SKM-1 (cell line): ENCODE data around the gene ZNF391.
"Not testable (repeated sequence)": the region's sequence is repeated elsewhere in the genome, so short reads cannot be mapped to it uniquely, and the experiment has no call there.

Experiments
- DNase-seq: peaks from one replicate; lab custom pipeline; 2025; ENCODE audit not compliant: unreplicated experiment; lab: John Stamatoyannopoulos, UW

Gene ZNF391

DNA sequence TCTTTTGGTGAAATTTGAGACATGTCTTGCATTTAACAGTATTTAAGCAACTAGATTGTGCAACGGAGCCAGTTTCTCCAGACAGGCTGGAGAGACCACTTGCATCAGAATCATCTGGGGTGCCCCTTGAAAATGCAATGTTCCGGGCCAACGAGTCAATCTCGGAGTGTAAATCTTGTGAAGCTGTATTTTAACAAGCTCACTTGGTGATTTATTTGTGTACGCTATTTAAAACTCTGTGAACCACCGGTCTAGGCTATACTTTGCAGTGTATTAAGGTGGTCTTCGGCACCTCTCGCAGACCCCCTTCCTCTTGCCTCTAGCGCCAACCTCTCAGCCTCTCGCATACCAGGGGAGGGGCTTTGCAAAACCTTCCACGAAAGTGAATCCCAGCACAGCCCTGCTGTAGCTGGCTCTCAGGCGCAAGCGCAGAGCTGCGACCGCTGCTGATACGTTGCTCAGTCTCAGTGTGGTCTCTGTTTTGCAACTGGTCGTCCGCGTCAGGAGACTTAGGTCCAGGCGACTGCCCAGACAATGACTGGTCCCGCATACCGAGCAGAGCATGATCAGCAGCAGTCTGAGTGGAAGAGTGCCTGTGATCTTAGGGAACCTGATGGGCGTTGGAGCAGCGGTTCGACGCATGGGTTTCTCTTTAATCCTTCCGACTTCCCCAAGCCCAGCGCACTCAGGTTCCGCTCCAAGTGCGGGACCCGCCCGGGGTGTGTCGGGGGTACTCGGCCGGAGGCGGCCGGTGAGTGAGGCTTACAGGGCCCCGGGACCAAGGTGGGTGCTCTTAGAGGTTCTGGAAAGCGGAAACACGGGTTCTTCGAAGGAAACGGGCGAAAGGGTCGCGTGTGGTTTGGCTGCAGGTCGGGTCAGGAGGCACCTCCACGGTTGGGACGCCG is at the start of gene ZNF391:
ZNF391 (plus strand) TSS at position 467 of the 905 bp plus-strand sequence. CDS start 11,612 bp downstream, outside the sequence.
- DNase-seq = peak; percentile 77

DNA sequence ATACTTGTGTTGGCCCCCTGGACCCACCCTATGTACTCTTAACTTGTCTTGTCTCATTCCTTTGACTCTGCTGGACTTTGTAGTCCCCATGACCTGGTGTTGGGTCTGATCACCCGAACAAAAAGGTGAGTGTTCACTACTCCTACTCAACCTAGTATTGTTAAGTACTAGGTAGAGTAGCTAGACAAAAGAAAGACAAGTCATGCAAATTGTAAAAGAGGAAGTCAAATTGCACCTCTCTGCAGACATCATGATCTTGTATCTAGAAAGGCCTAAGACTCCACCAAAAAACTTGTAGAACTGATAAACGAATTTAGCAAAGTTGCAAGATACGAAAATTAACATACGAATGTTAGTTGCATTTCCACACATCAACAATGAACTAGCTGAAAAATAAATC is 35.7 kb upstream of the ZNF391 start:
- no peak for DNase-seq

DNA sequence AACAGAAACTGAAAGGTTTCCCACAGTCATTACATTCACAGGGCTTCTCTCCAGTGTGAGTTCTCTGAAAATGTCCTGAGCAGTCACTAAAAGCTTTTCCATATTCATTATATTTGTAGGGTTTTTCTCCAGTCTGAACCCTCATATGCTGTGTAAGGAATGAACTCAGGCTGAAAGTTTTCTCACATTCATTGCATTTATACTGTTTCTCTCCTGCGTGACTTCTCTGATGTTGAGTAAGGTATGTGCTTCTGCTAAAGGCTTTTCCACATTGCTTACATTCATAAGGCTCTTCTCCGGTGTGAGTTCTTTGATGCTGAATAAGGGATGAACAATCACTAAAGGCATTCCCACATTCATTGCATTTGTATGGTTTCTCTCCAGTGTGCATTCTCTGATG is 29.8 kb upstream of the ZNF391 start:
- DNase-seq = no peak

DNA sequence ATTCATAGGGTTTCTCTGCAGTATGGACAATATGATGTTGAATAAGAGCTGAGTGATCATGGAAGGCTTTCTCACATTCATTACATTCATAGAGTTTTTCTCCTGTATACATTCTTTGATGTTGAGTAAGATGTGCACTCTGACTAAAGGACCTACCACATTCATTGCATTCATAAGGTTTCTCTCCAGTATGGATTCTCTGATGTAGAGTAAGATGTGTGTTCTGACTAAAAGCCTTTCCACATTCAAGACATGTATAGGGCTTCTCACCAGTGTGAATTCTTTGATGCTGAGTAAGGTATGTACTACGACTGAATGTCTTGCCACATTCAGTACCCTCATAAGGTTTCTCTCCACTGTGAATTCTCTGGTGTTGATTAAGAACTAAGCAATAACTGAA is 29.3 kb upstream of the ZNF391 start:
- DNase-seq = no peak

DNA sequence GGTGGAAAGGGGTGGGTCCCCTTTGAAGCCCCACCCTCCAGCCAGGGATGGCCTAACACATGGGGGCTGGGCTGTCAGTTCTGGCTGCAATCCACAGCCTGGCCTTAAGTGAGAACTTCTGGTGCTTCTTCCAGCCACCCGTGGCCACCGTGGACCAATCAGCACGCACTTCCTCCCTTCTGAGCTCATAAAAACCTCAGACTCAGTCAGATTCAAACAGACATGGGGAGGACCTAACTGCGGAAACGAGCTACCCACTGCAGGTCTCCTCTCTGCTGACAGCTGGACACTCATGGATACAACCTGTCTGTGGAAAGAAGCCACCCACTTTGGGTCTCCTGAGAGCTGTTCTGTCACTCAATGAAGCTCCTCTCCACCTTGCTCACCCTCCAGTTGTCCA is 20.4 kb upstream of the ZNF391 start:
- no peak for DNase-seq

DNA sequence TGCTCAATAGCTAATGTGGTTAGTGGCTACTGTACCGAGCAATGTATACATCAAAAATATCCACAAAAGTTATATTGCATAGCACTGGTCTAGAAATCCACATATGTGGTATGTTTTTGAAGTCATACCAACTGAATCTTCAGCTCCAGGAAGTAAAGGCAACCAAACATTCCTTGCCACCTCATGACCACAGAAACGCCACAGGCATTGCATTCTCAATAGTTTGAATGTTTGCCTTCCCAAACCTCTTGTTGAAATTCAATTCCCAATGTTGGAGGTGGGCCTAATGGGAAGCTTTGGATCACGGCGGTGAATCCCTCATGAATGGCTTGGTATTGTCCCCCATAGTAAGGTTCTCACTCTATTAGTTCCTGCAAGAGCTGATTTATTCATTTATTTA is 18.2 kb upstream of the ZNF391 start:
- DNase-seq = no peak

DNA sequence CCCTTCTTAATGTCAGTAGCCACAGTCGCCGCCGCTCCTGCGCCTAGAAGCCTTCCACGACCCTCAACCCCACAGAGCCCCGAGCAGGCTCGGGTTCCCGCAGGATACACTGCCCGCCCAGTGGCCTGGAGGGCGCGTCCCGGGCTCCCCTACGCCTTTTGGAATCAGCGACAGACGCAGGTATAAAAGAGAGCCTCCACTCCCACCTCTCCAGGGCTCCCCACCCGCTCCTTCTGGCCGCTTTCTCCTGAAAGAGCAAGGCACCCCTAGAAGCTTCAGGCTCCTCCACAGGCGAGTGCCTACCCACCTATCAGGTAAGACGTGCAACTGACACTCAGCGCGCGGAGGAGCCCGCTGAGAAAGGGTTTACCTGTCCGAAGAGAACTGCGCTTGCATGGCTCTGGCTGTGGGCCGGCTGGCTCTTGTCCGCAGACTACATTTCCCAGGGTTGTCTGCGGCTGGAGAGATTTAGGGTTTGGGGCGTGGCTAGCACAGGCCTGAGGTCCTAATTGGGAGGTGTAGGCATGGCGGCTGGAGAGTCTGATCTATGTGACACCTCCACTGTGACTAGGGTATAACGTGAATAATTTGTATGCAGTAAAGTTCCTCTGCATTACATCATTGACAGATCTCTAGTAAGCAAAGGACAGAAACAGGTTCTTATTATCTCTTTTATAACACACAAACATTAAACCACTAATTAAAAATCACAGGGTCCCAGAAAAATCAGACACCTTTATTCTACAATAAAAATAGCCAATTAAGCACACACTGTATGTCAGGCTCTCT is 13.5 kb upstream of the ZNF391 start:
- DNase-seq = peak; percentile 35

DNA sequence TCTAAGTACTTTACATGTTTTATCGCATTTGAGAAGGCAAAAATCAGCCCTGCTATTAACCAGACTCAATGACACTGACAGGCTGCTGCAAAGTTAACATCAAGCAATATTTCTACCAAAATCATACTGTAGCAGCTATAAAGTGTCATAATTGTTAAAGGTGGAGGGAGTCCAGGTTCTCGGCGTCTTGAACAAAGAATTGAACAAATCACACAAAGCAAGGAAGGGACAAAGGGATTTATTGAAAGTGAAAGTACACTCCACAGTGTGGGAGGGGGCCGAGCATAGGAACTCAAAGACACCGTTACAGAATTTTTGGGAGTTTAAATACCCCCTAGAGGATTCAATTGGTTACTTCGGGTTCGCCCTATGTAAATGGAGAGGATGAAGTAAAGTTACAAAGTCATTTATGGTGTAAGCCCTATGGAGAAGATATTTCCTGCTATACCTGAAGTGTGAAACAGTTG is 12.9 kb upstream of the ZNF391 start:
- DNase-seq = no peak

DNA sequence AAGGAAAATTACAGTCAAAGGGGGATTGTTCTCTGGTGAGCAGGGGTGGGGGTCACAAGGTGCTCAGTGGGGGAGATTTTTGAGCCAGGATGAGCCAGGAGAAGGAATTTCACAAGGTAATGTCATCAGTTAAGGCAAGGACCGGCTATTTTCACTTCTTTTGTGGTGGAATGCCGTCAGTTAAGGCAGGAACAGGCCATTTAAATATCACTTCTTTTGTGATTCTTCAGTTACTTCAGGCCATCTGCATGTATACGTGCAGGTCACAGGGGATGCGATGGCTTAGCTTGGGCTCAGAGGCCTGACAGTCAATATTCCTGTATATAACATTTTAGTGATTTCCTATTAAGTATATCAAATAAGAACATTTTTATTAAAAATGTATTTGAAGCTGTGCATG is 10.2 kb upstream of the ZNF391 start:
- not testable (repeated sequence) for DNase-seq

DNA sequence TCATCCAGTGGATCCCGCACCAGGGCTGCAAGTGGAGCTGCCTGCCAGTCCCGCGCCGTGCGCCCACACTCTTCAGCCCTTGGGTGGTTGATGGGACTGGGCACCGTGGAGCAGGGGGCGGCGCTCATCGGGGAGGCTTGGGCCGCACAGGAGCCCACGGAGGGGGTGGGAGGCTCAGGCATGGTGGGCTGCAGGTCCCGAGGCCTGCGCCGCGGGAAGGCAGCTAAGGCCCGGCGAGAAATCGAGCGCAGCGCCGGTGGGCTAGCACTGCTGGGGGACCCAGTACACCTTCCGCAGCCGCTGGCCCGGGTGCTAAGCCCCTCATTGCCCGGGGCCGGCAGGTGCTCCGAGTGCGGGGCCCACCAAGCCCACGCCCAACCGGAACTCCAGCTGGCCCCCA is 7.6 kb upstream of the ZNF391 start:
- not testable (repeated sequence) for DNase-seq

DNA sequence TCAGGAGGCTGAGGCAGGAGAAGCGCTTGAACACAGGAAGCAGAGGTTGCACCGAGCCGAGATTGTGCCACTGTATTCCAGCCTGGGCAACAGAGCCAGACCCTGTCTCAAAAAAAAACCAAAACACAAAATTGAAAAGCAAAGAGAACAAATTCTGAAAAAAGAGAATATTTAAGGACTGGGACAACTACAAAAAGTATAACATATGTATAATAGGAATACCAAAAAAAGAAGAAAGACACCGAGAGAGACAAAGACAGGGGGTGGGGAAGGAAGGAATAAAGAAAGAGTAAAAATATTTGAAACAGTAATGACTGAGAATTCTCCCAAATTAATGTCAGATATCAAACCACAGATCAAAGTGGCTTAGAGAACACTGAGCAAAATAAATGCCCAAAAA is 5.5 kb upstream of the ZNF391 start:
- no peak for DNase-seq

DNA sequence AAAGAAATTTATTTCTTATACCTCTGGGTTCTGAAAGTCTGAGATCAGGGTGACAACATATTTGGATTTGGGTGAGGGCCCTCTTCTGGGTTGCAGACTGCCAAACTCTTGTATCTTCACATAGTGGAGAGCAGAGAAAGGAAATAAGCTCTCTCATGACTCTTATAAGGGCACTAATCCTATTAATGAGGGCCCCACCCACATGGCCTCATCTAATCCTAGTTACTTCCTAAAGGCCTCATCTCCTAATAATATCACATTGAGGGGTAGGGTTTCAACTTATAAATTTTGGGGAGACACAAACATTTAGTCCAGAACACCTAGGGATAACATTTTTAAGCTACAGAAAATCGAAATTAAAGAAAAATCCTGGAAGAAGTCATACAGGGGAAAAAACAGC is 5.1 kb upstream of the ZNF391 start:
- DNase-seq = no peak

DNA sequence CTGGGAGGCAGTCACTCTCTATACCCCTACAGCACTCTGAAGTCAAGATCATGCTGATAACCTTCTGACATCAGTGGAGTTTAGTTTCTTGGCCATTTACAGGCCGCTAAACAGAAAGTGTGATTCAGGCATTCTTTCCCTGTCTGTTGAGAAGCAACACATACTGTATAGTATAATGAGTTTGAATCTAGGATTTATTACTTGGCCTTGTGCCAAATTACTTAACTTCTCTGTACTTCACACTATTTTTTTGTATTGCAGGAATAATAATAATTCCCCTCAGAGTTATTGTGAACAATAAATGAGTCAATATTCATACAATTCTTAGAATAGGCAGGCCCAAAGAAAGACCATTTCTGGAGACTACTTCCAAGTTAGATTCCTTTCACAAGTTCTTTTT is 4.1 kb downstream of the ZNF391 start:
- DNase-seq = no peak

DNA sequence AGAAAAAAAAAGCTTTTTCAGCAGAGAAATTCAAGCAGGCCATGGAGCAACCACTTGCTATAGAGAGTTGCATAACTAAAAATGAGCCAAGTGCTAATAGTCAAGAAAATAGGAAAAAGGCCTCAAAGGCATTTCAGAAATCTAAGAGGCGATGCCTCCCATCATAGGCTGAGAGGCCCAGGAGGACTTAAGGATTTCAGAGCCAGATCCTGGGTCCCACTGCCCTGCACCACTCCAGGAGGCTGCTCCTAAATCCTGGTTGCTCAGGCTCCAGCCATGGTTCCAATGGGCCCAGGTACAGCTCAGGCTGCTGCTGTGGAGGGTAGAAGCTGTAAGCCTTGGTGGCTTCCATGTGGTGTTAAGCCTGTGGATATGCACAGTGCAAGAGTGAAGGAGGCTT is 5.5 kb downstream of the ZNF391 start:
- DNase-seq = no peak

DNA sequence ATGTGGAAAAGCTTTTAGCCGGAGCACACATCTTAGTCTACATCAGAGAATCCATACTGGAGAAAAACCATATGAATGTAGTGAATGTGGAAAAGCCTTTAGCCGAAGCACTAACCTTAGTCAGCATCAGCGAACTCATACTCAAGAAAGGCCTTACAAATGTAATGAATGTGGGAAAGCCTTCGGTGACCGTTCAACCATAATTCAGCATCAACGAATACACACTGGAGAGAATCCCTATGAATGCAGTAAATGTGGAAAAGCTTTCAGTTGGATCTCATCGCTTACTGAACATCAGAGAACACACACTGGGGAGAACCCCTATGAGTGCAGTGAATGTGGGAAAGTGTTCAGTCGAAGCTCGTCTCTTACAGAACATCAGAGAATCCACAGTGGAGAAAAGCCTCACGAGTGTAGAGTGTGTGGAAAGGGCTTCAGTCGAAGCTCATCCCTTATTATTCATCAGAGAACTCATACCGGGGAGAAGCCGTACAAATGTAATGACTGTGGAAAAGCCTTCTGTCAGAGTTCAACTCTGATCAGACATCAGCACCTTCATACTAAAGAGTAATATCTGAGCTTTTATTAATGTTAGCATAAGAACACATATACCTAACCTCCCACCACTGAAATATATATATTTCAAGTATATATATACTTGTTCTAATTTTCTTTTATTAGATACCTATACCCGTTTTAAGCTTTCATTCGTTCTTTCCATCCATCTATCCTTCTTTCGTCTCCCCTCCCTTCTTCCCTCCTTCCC is 12.5 kb downstream of the ZNF391 start:
- no peak for DNase-seq

DNA sequence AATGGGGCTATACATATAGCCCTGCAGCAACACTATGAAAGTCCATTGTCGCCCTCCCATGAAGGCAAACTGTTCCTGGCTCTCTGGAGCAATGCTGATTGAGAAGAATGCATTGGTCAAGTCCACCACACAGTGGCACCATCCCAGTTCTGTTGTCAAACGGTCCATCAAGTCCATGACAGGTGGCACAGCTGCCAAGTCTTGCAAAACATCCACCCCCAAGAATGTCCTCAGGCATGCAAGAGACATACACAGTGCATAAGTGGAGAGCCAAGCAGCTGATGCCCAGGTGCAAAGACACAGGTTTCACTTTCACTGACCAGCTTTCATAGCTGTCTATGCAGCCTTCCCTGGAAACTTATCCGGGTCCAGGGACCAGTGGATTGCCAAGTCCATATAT is 17.5 kb downstream of the ZNF391 start:
- DNase-seq = no peak

DNA sequence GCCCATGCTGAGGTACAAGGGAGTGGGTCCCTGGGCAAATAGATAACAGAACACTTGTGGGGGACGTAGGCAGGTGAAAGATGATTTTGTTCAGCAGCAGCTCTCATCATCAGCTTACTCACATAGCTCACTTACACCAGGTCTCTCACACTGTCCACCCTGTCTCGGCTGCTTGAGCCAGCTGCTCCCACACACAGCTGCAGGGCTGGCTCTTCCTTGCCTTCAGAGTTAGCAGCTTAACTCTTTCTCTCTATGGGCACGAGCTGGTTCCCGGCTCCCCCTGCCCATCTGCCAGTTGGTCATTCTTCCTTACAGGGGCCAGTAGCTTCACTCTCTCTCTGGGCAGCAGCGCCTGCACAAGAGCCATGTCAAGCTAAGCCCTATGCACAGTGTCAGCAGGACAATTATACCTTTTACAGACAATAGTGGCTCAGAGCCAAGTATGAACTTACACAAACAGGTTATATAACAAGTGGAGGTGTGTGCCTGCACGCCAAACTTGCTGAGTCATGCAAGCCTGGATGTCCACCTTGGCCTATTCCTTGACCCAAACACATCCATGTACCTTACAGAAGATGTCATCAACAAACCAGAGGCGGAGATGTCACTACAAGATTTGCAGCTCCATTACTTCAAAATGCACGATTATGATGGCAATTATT is 18.7 kb downstream of the ZNF391 start:
- DNase-seq = no peak

DNA sequence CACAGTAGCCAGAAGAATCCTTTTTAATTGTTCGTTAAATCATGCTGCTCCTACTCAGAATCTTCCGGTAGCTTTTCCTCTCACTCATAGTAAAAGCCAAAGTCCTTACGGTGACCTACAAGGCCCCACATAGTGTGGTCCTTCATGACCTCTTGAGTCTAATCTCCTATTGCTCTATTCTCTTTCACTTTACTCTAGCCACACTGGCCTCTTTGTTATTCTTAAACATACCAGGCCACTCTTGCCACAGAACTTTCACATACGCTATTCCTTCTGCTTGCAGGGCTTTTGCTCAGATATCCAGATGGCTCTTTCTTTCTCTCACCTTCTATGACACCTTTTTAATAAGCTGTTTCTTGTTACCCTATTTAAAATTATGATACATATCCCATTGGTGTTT is 25.7 kb downstream of the ZNF391 start:
- DNase-seq = no peak

DNA sequence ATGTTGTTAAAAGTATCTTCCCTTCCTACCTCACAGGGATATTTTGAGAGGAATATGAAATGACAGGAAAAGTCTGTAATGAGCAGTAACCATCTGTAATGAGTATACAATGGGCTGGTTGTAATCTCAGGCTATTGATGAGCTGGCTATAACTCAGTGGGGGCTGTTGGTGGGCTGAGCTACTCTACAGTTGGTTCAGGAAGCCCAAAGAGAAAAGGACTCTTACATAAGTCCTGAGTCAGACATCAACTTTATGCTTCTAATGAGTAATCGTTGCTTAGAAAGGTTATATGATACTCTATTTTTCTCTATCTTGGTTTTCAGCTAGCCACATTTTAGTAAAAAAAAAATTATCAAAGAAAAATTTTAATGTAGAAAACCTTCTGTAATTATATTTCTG is 26.4 kb downstream of the ZNF391 start:
- DNase-seq = no peak

DNA sequence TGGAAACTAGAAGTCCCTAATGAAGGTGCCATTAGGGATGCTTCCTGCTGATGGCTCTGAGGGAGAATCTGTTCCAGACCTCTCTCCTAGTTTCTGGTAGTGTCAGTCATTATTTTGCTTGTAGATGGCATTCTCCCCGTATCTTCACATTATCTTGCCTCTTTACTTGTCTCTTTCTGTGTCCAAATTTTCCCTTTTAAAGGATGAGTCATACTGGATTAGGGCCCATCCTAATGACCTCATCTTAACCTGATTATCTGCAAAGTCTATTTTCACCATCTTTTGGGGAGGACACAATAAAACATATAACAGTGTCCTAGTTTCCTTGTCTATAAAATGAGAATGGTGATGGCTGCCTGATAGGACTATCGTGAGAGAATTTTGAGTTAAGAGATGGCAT is 27.3 kb downstream of the ZNF391 start:
- DNase-seq = no peak

DNA sequence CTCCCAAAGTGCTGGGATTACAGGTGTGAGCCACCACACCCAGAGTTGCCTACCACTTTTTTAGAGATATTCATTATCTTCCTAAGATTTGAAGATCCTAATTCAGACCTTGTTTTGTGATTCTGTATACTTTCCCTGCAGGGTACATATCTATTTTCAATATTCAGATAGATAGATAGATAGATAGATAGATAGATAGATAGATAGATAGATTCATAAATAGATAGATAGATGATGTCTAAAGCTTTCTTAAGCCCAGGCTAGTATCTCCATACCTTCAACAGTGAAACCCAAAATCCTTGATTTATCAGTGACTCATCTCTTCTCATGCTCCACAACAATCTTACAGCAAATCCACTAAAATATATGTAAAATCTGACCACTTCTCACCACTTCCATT is 30.8 kb downstream of the ZNF391 start:
- no peak for DNase-seq
